NT2/D1 (cell line): ENCODE measurements around the gene SLC8A1.

Experiments used
- SUZ12 ChIP-seq: IDR thresholded peaks from 2 replicates; pipeline ENCODE4 v1.6.1; 2011; ENCODE audit not compliant: insufficient read length, insufficient read depth; ENCODE audit errors: extremely low read depth
- YY1 ChIP-seq: IDR thresholded peaks from 2 replicates; pipeline ENCODE4 v1.6.1; 2011; ENCODE audit not compliant: insufficient read length, insufficient read depth
- ZNF274 ChIP-seq: IDR thresholded peaks from 2 replicates; pipeline ENCODE4 v1.6.1; 2011; ENCODE audit warnings: mild to moderate bottlenecking, low read depth, low read length

DNA sequence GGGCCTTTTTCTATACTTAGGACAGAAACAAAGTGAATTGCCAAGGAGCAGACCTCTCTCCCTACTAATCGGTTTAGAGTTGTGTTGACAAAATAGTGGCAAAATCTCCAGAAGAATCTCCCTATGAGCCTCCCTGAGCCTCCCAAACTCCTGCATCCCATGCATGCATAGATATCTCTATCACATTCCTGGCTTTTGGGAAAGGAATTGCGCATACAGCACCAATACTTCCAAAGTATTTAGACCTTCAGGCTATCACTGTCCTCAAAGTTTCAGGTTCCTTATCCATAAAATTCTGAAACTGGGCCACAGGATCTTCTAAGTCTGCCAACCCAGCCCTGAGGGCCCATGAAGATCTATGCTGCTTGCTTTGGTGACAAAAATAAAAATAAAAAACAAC is 152.1 kb downstream of the SLC8A1 start:
- TF ChIP-seq YY1 (no peak), ZNF274 (no peak), SUZ12 (no peak)
